Mononuclear cell (primary cell): Measurements from ENCODE around the gene COX19. TPM values are rescaled to one million over a fixed set of nuclear protein-coding genes. Genes with fewer than 3 reads are reported as not detected.
A peak's percentile ranks its signal among the peaks of the same experiment; 100 is the strongest.

Experiments used
- H3K27me3 ChIP-seq: 2 replicates; pipeline ENCODE4 v1.6.0; 2011; ENCODE audit warnings: low read length, control low read depth; ENCODE audit not compliant: insufficient read depth
- H3K4me1 ChIP-seq: 2 replicates; pipeline ENCODE4 v1.5.1; 2011; ENCODE audit warnings: mild to moderate bottlenecking, low read length, control low read depth; ENCODE audit not compliant: insufficient read depth
- H3K4me3 ChIP-seq: 2 replicates; pipeline ENCODE4 v1.5.1; 2011; ENCODE audit warnings: mild to moderate bottlenecking, low read length, moderate library complexity
- H3K9me3 ChIP-seq: 2 replicates; pipeline ENCODE4 v1.5.1; 2011; ENCODE audit warnings: low read depth, mild to moderate bottlenecking, control low read depth, low read length
- total RNA-seq: library from RNA; depleted of rRNA; stranded (reverse); fragments of >200 nt; gene quantifications from one replicate; pipeline ENCODE4 v1.2.3, GENCODE V29; 2012

The COX19 gene, protein sequence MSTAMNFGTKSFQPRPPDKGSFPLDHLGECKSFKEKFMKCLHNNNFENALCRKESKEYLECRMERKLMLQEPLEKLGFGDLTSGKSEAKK
- 33.4 TPM for total RNA-seq

DNA sequence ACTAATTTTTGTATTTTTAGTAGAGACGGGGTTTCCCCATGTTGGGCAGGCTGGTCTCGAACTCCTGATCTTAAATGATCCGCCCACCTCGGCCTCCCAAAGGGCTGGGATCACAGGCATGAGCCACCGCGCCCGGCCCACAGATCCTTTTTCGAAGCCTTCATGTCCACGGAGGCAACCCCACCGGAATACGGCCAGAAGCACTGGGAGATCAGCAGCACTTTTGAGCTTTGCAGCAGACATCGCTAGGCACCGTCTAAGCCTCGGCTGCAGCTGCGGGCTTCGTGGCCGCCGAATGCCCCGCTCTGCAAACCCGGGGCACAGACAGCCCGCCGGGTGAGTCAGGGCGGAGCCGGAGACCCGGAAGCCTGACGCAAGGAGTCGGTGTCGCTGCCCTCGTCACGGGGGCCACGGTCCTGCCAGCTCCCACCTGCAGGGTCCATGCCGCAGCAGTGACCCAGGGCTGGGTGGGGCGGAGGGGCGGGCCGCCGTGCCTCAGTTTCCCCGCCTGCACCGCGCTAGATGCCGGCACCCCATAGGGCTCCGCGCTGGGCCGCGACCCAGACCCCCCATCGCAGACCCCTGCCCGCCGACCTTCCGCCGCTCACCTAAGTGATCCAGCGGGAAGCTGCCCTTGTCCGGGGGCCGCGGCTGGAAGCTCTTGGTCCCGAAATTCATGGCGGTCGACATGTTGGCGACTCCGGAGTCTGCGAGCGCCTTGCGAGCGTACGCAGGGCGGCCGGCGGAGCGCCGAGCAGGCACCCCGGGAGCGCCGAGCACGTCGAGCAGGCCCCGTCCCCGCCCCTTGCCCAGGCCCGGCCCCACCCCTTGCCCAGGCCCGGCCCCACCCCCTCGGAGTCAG is at the start of gene COX19:
TSS of gene COX19 (minus strand) at position 730 of the 862 bp plus-strand sequence. CDS start at position 690, 40 bp downstream.
- Histone ChIP-seq H3K4me1 (peaks cover 34% of the 10 kb centered on the region), H3K9me3 (no peaks in the 10 kb centered on the region), H3K27me3 (no peaks in the 10 kb centered on the region), H3K4me3 (peak within 1 kb of the TSS; percentile 98)

DNA sequence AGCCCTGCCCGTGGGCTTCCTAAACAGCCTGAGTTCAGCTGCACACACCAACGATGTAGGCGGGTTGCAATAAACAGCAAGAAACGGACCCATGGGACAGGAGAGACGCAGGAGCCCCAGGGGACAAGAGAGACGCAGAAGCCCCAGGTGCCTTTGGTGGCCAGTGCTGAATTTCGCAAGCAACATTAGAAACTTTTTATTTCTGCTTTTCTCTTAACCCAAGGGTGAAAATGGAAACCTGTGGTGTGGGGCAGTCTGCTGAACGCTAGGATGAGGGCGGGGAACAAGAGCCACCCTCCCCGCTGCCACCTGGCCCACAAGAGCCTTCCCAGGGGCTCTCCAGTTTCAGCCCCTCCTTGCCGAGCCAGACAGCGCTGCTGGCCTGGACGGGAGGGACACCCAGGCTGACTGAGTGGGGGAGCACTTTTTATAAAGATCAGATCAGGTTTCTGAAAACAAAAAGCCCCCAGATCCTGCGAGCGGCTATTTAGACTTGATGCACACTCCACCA is 49.0 kb upstream of the COX19 start:
- Histone ChIP-seq H3K4me3 (no peak overlapping the region), H3K27me3 (no peaks in the 10 kb centered on the region), H3K4me1 (peaks cover 51% of the 10 kb centered on the region), H3K9me3 (no peaks in the 10 kb centered on the region)

DNA sequence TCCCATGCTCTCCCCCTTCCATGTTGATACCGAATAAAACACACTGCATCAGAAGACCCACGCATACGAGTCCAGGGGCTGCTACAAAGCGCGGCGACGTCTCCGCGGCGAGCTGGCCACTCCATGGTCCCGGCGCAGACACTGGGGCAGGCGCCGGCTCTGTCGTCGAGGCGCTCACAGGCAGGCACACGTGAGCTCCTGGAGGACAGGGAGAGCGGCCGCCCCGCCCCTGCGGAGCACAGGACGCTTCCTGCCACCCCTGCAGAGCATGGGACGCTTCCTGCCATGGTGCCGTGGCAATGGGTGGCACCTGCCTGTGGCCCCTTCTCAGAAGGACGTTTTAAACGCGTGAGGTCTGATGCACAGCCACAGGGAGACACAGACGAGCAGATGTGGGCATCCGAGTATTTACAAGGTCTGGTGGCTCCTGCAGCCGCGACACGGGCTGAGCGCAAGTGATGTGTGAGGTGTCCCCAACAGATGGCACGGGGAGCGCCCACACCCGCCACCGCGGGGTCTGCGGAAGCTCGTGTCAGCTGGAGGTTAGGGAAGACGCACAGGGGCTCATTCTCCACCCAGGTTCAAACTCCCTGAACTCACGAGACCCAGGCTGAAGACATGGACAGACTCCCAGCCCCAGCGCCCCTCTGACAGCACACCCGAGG is 47.6 kb upstream of the COX19 start:
- Histone ChIP-seq H3K4me1 (peaks cover 44% of the 10 kb centered on the region), H3K9me3 (no peaks in the 10 kb centered on the region), H3K4me3 (no peak overlapping the region), H3K27me3 (no peaks in the 10 kb centered on the region)

DNA sequence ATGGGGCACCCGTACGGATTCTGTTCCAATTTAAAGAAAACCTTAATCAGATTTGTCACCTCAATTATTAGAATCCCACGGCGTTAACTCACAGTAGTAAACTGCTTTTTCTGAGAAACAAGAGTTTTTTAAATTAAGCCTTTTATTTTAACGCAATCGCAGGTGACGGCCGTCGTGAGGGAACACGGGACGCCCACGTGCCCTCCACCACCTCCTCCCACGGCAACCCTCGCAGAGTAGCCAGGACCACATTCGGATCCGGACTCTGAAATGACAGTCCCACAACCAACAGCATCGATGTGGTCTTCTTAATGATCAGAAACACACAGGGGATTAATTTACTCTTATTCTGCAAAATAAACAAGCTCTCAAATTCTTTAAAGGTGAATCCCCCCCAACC is 47.0 kb upstream of the COX19 start:
- Histone ChIP-seq H3K9me3 (no peaks in the 10 kb centered on the region), H3K27me3 (no peaks in the 10 kb centered on the region), H3K4me1 (peaks cover 40% of the 10 kb centered on the region), H3K4me3 (no peak overlapping the region)

DNA sequence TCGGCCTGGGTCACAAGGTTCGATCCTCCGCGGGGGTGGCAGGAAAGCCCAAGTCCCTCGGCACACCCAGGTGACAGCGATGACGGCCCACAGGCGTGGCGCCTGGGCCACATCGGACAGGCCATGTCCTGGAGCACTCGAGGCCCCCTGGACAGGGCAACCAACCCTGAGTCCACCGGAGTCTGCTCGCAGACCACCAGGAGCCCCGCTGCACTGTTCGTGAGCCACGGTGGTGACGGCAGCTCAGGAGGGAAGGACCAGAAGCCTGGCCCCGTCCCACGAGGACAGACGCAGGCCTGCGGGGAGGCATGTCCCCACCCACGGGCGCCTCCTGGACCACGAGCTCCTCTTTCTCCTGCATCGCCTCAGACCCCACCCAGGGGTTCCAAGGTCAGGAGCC is 46.6 kb upstream of the COX19 start:
- peaks cover 36% of the 10 kb centered on the region for H3K4me1 ChIP-seq
- no peak overlapping the region for H3K4me3 ChIP-seq
- no peaks in the 10 kb centered on the region for H3K9me3 ChIP-seq
- no peaks in the 10 kb centered on the region for H3K27me3 ChIP-seq

DNA sequence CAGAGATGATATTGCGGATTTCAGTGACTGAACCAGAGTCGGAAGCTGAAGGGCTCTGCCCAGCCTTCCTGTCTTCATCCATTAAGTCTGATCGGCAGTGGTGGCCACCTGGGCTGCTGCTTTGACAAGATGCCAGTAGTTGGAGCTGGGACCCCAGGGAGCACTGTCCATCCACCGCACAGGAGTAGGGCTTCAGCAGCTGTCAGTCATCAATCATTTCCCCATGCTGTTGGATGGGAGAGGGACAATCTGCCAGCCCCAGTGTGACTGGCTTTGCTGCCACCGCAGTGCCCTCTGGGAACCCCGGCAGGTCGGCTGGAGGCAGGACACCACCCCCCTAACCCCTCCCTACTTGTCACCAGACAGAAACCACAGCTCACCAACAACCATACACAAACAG is 46.0 kb upstream of the COX19 start:
- peaks cover 30% of the 10 kb centered on the region for H3K4me1 ChIP-seq
- H3K4me3 ChIP-seq = no peak overlapping the region

DNA sequence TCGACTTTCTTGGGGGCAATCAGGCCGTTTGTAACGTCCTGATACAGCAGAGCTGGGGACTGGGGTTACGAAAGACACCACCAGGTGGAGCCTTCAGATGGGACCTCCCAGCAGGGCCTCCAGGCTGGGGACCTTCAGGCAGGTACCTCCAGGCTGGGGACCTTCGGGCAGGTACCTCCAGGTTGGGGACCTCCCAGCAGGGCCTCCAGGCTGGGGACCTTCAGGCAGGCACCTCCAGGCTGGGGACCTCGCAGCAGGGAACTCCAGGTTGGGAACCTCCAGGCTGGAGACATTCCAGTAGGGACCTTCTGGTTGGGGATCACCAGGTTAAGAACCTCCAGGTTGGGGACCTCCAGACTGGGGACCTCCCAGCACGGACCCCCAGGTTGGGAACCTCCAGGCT is 45.5 kb upstream of the COX19 start:
- Histone ChIP-seq H3K4me1 (peaks cover 26% of the 10 kb centered on the region), H3K4me3 (no peak overlapping the region), H3K27me3 (no peaks in the 10 kb centered on the region)

More for the DNA sequence above, 46.0 kb upstream of the COX19 start:
- H3K9me3 ChIP-seq = no peaks in the 10 kb centered on the region
- H3K27me3 ChIP-seq = no peaks in the 10 kb centered on the region

DNA sequence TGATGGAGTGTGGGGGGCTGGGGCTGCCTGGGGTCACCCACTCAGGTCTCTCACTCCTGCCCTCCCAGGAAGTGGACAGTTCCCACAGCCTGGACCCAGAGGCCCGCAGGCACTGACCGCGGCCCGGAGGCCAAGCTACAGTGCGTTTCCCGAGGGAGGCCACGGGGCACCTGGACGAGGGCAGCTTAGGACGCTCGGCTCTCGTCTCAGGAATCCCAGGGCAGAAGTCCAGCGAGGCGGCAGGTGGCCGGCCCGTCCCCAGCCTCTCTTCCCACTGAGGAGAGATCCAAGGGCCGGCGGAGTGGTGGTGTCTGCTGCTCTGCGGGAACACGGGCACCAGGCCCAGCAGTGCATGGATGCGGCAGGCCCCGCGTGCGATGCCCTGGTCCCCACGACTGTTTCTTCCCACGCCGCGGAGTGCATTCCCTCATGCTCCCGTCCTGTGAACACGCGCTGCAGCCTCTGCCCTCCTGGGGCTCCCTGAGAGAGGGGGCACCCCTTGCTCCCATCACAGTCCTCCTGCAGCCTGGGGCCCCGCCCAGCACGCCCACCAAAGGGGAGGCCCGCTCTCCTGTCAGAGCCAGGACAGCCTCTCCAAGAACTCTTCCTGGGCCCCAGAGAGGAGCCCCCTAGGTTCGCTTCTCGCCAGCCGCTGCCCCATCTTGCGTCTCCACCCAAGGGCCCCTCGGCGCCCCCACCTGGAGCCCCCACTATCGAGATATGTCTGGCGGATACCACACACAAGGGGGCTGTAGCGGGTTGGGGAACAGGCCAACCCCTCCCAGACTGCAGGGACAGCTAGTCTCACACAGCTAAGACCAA is 44.7 kb upstream of the COX19 start:
- Histone ChIP-seq H3K27me3 (no peaks in the 10 kb centered on the region), H3K4me3 (no peak overlapping the region), H3K9me3 (no peaks in the 10 kb centered on the region), H3K4me1 (peaks cover 17% of the 10 kb centered on the region)

More for the DNA sequence above, 45.5 kb upstream of the COX19 start:
- no peaks in the 10 kb centered on the region for H3K9me3 ChIP-seq

DNA sequence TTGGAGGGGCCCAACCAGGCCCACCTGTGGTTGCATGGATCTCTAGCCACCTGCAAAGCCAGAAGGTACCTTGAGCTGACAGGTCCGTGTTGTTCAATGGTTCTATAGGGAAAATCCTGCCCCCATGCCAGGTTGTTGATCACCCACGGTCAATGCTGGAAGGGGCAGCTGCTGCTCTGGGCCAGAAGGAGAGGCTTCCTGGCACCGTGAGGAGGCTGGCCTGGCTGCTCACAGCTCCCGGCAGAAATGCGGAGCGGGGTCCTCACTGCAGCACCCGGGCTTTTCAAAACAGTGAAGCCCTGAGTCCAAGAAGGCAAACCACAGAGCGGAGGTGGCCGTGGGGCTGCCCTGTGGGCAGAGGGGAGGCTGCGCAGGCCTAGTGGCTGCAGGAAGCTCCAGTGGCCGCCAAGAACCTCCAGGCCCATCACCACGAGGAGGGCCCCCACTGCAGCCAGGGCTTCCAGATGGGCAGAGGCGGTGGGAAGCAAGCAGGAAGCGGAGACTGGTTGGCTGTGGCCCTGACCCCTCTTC is 44.0 kb upstream of the COX19 start:
- Histone ChIP-seq H3K27me3 (no peaks in the 10 kb centered on the region), H3K4me1 (peaks cover 10% of the 10 kb centered on the region), H3K9me3 (no peaks in the 10 kb centered on the region), H3K4me3 (no peak overlapping the region)

DNA sequence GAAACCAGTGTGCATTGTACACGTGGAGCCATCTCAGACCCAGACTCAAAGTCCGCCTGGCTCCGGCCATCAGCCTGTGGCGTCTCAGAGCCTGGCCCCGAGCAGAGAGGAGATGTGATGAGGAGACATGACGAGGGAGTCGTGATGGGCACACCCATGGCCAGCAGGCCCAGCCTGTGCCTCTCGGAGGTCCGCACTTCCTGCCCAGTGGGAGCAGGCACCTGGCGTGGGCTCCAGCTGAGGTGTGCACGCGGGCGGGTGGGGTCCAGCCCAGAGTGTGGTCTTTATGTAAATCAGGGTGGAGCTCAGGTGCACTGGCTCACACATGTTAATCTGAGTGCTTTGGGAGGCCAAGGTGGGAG is 43.0 kb upstream of the COX19 start:
- peaks cover under 1% of the 10 kb centered on the region for H3K4me1 ChIP-seq
- no peaks in the 10 kb centered on the region for H3K27me3 ChIP-seq
- H3K9me3 ChIP-seq = no peaks in the 10 kb centered on the region
- H3K4me3 ChIP-seq = no peak overlapping the region

DNA sequence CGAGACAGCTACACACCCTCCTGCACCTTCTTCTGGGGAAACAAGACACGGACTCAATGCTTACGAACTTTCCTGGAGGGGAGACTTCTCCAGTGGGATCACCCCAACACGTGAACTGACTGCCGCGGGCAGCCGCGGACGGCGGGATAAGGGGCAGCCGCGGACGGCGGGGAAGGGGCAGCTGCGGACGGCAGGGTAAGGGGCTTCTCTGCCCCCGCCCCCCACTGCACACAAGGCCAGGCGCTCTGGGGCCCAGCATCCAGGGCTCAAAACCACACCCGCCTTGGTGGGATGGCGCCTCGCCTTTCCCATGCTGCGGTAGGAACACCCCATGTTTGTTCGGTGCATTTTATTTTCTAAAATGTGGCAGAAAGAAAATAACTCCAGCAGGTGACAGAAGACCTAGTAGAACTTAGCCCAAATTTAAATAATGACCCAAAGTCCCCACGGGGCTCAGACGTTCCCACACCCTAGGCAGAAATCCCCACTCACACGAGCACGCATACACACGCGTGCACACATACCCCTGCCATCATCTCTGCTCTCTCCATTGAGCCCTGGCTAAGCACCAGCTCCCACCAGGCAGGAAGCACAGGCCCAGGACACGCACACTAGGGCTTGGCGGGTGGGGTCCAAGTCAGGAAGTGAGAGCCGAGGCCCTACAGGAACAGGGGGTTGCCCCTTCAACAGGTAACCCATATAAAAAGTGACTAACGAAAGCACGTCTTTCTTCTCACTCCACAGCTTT is 42.4 kb upstream of the COX19 start:
- H3K27me3 ChIP-seq = no peaks in the 10 kb centered on the region

DNA sequence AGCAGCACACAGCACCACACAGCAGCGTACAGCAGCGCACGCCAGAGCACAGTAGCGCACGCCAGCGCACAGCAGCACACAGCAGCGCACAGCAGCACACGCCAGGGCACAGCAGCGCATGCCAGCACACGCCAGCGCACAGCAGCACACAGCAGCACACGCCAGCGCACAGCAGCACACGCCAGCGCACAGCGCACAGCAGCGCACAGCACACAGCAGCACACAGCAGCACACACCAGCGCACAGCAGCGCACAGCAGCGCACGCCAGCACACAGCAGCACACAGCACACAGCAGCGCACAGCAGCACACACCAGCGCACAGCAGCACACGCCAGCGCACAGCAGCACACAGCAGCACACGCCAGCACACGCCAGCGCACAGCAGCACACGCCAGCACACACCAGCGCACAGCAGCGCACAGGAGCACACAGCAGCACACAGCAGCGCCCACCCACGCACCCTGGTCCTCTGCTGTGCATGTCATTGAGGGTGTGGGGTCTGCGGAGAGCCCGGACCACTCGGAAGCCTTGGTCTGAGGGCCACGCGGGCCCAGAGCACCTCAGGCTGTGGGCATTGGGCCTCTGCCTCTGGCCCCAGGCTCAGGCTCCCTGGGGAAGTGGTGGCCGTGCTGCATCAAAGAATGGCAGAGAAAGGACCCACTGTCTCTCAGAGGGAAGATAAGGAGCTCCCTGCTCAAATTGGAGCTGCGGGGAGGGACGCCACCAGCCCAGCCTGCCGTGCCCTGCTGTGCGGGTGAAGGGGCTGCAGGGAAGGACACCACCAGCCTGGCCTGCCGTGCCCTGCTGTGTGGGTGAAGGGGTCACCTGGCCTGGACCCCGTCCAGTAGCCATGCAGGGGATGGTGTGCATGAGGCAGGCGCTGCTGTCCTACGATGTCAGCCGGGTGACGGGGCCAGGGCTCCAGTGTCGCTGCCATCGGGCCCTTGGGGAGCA is 41.5 kb upstream of the COX19 start:
- peaks cover 4% of the 10 kb centered on the region for H3K4me1 ChIP-seq
- H3K9me3 ChIP-seq = no peaks in the 10 kb centered on the region
- no peak overlapping the region for H3K4me3 ChIP-seq
- no peaks in the 10 kb centered on the region for H3K27me3 ChIP-seq

More for the DNA sequence above, 42.4 kb upstream of the COX19 start:
- no peak overlapping the region for H3K4me3 ChIP-seq
- H3K4me1 ChIP-seq = no peaks in the 10 kb centered on the region
- H3K9me3 ChIP-seq = no peaks in the 10 kb centered on the region
